ENCODE measurements around the gene WASF2.
A peak's percentile ranks its signal among the peaks of the same experiment; 100 is the strongest.

The WASF2 gene

DNA sequence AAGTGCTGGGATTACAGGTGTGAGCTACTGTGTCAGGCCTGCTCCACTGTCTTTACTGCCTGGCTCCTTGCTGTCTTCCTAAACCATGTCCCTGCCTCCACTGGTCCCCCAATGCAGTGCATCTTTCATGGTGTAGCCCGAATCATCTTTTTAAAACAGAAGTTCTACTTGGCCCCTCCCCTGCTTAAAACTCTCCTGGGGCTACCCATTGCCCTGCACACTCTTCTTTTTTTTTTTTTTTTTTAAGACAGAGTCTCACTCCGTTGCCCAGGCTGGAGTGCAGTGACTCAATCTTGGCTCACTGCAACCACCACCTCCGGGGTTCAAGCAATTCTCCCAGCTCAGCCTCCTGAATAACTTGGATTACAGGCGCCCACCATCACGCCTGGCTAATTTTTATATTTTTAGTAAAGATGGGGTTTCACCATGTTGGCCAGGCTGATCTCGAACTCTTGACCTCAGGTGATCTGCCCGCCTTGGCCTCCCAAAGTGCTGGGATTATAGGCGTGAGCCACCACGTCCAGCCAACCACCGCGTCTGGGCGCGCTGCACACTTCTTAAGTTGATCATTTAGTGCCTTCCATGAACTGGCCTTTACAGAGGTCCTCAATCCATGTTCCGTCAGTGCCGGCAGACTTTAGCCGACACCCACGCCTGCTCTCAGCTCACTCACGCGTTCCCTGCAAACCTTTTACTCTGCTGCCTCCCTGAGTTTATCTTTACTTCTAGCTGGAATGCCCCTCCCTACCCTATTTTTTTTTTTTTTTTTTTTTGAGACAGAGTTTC lies 117.8 kb downstream of the WASF2 start:
- DNase-seq, result no peak

DNA sequence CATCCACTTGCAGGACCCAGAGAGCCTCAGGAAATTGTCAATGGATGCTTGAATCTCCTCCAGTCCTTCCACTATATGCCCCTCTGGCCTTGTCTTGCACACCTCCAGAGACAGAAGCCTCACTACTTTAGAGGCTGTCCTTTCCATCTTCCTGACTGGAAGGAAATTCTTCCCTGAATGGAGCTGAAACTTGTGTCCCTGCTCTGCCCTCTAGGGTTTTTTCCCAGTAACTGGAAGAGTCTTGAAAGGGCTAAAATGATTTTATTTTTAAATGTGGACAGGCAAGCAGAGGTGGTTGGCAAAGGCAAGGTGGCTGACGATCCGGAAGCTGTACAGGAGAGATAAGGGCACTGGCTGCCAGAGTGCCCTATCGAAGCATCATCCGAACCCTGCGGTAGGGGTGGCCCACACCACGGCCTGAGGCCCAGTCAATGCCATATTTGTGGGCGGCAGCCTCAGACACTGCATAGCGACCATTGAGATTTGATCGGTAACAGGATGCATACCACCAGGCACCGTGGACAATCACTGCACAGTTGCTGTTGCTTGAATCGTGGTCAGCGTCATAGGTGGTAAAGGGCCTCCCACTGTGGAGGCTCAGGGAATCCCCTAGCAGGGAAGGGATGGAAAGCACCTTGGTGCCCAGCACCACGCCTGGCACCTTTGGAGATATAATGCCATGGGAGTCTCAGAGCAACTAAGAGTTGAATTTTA lies 120.9 kb downstream of the WASF2 start:
- DNase-seq, result no peak

DNA sequence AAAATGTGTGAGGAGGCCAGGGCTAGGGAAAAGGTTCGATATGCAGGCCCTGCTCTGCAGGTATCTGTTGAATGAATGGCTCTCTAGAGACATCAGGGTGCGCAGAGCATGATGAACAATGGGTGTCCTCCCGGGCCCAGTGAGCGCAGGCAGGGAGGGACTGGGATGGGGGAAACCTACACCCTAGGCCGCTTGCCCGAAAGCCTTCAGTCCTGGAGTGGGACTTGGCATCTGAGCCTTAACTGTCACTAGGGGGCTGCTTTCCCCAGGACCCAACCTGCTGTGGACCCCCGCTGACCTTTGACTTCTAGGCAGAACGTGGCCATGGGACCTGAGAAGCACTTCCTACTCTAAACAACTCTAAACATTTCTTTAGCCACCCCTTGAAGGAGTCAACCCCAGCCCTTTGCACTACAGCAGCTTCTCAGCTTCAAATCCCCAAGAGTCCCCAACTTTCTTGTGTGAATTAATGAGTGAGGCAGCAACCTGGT lies 122.8 kb downstream of the WASF2 start:
- DNase-seq, result no peak

DNA sequence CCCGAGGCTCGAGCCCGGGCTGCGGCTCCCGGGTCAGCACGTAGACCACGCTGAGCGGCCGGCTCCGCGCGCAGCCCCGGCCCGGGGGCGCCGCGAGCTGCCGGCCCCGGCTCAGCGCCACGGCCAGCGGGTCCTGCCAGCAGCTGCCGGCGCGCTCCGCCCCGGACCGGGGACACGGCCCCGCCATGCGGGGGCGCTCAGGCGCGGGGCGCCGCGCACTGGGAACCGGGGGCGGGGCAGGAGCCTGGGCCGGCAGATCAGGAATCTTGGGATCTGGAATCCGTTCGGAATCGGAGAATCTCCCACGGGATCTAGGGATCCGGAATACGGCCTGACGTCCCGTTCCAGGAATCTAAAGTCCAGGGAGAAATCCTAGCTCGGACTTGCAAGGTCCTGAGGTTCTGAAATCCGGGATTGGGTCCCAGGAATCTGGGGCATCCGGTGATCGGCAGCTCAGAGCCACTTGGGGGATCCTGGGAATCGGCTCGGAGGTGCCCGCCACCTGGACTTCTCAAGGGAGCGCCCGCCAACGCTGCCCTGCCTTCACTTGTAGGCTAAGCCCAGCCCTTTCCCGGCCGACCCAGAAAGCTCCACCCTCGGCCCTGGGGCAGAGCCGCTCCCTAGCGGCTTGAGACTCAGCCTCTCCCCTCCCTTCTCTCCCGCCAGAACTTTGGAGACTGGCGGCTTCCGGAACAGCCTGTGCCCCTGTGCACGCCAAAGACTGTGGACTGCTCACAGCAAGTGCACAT lies 123.4 kb downstream of the WASF2 start, which contains the start of gene MAP3K6:
Gene MAP3K6, minus strand, starts transcription at position 551 of the 749 bp plus-strand sequence. Its CDS starts 364 bp downstream, at position 187.
- peak; percentile 47 to 50 for DNase-seq

DNA sequence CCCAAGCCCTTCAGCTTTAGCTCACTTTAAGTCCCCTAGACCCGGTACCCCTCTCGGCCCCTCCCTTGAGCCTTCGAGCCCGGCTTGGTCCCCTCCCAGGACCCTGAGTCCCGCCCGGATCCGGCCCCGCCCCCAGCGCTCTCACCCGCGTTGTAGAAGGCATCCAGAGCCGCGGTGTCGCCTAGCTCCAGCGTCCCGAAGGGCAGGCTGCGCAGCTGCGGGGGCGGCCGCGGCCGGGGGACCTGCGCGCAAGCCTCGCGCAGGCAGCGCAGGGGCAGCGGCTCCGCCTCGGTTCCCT lies 123.9 kb downstream of the WASF2 start:
- DNase-seq, result peak; percentile 36 to 46

DNA sequence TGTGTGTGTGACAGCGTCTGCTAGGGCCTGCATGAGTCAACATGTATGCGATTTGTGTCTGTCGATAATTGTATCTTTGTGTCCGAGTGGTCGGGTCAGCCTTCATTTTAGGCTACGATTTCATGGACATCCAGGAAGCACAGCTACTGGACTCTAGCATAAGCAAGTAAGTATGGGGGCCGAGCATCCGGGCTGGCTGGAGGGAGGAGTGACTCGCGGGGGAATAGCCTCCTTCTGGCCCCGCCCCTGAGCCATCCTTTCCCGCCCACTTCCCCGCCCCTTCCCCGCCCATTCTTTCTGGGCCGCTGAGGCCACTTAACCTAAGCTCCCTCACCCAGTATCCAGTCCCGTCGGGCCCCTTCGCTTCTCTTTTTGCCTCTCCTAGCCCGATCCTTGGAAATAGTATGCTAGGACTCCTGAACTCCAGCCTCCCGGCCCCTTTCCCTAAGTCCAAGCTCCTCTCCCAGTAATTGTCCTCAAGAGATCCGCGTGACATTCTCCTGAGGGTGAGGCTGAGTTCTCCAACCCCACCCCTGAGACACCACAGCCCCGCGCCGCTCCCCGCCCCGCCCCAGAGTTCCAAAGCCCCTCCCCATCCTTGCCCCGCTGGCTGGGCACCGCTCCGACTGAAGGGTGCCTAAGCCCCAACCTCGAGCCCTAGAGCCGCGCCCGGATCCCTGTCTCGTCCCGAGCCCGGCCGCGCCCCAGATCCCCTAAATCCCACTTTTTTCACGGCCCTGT lies 124.4 kb downstream of the WASF2 start:
- DNase-seq, result peak; percentile 72 to 74

DNA sequence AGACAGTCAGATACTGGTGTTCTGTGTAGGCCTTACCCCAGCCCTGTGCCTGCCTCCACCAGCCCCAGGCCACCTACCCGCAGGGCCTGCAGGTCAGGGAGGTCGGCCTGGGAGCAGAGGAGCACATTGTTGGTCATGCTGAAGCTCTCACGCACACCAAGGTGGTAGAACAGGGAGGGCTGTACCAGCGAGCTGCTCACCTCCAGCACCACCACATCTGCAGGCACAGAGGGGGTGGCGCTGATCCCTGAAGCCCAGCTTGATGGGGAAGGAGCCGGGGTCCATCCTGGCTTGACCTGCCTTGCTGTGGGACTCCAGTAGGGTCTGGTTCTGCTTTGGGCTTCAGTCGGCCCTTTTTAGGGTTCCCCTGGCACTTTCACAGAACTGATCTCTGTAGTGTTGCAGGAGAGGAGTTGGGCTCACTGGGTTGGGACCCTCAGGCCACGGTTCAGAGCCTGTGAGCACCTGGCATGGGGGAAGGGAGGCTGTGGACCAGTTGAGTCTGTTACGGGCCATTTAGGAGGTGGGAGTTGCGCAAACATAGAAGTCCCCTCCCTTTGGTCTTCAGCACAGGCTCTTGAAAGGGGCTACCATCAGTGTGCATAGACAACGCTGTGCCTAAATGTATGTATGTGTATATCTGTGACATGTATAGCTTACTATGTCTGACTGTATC lies 125.1 kb downstream of the WASF2 start:
- no peak for DNase-seq

DNA sequence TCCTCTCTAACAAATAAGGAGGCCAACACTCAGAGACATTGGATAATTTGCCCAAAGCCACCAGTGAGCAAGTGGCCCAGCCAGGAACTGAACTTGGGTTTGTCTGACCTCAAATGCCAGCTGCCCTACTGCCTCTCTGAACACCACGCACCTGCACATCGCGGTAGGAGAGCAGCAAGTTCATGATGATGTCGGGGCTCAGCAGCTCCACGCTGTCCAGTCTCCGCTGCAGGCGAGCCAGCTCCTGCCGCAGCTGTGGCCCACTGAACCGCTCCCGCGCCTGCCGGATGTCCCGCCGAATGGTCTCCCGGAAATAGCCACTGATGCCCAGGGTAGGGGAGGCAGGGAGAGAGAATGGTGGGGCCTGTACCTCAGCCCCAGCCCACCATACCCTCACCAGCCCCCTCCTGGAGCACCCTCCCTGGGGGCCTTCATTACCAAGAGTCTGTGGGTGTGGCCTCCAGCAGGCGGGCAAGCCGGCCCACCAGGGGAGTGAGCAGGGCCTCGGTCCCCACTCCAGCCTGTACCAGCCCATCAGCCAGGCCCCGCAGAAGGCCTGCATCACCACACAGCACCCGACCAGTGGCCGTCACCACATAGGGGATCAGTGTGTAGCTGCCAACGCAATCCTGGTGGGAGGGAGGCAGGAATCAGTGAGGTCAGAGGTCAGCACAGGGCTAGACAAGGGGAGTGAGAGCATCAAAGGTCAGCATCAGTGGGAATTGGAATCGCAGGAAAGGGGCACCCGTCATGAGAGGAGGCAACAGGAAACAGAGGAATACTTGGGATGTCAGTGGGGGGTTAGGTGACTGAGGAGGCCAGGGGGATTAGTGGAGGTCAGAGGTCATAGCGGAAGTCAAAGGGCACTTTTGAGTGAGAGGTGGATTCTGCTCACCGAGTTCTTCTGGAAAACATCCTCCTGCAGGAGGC lies 125.9 kb downstream of the WASF2 start:
- DNase-seq, result no peak

DNA sequence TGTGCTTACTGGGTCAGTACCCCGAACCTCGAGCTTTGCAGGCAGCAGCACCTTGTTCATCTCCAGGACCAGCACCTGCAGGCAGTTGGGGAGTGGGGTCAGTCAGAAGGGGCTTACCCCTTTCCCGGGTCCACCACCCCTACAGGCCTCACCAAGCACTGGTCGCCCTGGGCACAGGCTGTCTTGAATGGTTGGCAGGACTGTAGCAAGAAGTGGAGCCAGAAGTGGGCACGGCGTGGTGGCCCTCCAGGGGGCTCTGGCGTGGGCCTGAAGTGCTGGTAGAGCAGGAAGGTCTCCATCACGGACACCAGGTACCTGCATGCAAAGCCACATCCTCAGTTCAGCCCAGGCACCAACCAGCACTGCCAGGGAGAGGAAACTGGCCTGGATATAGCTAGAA lies 128.4 kb downstream of the WASF2 start:
- DNase-seq, result no peak

DNA sequence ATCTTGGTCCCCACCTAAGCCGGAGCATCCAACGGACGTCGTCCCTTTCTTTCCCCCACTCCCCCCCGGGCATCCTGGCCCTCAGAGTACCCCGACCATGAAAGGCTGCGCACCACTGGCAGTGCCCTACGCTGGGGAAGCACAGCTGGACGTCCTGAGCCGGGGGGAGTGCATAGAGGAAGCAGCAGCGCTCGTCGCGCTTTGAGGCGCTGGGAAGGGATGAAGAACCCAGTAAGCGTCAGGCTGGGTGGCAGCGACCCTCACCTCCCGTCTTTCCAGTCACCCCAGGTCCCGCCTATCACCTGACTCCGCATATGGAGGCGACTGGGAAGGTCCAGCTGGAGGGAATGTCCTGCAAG lies 128.9 kb downstream of the WASF2 start:
- DNase-seq, result no peak

DNA sequence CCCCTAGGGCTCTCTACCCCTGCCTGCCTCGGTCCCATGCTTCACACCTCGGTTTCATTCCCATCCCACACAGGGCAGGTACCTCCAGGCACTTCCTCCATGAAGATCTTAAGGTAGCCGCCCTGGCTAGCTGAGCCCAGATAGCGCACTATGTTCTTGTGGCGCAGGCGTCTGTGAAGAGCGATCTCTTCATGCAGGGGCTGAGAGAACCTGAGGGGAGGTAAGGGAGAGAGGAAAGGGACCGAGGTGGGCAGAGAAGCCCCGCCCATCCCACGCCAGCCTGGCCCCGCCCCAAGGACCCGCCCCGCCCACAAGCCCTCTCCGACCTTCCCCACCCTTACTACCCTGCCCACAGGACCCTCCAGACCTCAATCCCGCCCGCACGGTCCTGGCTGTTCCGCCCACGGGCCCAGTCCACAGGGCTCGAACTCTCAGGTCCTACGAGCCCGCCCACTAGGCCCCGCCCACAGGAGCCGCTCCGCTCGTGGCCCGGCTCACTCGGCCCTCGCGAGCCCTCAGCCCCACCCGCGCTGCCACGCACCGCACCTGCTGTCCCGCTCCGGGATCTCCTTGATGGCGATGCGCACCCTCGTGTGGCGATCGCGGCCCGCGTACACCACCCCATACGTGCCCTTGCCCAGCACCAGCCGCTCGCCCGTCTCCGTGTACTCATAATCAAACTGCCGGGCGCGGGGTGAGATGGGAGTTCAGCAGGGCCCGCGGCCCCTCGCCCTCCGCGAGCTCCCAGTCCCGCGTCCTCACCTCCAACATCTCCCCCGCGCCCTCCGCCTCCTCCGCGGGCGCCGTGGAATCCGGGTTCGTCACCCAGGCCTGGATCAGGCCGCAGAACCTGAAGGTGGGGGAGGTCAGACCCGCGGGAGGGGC lies 129.6 kb downstream of the WASF2 start:
- no peak for DNase-seq

DNA sequence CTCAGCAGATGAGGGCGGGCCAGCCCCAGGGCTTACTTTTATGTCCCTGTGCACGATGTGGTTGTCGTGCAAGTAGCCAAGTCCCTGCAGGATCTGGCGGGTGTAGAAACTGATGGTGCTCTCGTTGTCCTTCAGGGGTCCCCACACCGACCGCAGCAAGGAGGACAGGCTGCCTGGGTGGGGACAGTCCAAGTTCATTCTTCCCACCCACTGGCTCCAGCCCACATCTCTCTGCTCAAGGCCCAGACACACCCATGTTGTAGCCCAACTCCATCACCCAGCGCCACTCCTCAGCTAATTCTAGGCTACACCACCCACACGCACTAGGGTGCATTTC lies 130.2 kb downstream of the WASF2 start:
- DNase-seq, result no peak

DNA sequence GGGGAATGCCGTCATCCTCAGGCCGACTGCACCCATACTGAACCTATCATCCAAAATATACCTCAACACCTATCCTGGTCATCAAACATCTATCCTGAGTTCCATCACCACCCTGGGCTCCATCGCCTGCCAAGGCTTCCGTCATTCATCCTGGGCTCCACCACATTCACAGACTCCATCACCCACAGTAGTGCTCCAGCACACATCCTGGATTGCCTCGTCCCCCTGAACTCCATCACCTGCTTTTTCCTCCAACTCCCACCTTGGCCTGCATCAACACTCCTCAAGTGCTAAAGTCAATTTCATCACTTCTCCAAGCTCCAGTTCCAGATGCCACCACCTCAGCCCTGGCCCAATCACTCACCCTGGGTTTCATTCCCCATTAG lies 131.0 kb downstream of the WASF2 start:
- no peak for DNase-seq

DNA sequence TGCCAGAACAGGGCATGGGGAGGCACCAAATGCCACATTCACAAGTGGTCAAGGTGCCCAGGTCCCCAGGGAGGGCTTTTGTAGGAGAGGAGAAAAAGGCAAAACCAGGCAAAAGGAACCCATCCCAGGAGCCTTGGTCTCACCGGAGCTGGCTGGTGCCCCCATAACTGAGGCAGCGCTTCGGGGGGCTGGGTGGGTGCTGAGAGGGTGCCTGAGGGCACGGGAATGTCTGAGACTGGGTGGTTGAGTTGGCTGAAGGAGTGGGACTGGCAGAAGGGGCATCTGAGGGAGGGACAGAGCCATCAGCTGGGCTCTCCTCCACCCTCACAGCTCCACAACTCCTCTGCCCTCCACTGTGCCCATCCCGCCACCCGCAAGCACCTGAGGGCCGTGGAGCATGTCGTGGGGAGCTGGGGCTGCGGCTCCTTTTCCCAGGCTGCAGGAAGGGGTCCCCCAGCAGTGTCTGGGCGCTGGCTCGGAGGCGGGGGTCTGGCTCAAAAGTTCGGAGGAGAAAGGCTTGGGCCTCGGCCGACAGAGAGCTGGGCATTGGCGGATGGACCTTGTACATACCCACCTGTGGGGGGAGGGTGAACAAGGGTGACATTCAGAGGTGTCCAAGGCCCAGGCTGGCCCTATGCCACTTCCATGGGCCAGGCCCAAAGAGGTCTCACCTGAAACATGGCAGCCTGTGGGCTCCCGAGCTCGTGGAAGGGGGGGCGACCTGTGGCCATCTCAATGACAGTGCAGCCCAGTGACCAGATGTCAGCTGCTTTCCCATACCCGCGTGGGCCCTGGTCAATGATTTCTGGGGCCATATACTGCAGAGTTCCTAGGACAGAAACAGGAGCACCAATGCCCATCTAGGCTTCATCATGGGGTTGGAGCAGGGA lies 131.7 kb downstream of the WASF2 start:
- no peak for DNase-seq

DNA sequence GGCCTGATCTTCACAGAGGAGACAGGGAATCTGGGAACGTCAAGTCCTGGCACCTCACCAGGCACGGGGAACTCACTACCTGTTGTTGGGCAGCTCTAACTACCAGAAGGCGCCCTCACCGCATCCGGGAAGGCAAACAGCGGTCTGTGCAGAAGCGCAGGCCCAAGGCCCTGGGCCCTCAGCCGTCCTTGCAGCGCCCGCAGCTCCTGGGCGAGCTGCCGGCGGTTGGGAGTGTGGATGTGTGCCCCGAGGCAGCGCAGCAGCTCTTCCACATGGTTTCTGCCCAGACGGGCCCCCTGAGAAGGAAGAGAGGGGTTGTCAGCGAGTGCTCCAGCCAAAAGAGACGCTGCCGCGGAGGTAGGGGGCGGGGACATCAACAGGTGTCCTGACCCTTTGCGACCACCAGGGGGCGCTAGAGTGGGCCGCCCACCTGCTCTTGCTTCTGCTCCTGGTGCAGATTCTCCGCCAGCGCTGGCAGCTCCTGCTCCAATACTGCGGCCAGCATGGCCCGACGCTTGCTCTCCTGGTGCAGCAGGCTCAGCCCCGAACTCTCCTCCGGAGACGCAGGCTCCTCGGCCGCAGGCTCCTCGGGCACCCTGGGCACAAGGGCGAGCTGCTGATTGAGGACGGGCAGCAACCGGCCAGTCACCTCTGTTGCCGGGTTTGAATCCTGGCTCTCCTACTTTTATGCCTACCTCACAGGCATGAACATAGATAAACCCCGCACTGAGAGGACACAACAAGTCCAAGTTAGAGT lies 132.5 kb downstream of the WASF2 start:
- DNase-seq, result peak; percentile 24 to 28

DNA sequence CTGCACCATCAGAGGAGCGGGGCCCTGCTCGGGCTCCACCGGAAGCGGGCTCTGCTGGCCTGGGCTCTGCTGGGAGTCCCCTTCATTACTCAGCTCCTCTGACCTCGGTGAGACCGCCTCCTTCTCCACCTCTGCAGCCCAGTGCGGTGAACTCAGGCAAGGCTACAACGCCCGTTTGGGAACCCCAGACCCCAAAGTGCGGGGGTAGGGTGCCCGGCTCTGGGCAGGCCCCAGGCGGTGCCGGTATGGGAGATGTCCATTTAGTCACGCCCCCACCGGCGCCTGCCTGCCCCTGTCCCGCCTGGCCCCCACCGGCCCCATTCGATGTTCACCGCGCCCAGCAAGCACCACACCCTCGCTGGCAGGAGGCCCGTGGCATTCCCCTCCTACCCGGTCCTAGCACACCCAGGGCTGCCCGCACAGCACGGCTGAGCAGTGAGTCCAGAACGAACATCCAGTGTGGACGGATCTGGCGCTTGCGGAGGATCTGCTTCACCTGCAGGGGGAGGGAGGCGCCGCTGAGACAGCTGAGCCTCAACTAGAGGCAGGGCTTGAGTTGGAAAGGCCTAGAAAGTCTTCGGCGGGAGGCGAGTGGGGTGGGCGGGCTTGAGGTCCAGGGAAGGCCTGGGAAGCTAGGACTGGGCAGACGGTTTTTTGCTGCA lies 133.2 kb downstream of the WASF2 start:
- no peak for DNase-seq

DNA sequence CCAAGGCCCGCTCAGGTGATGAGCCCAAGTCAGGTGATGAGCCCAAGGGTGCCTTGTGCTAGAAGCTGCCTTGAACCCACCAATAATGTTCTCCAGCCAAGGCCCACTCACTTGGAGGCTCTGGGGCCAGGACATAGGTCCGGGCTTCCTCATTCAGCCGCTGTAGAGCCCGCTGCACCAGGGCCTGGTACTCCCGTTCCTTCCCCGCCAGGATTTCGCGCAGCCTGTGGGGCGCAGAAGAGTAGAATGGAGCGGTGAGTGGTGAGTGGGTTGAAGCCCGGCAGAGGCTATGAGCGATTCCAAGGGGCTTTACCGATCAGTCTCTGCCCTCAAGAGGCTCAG lies 133.7 kb downstream of the WASF2 start:
- DNase-seq, result no peak

DNA sequence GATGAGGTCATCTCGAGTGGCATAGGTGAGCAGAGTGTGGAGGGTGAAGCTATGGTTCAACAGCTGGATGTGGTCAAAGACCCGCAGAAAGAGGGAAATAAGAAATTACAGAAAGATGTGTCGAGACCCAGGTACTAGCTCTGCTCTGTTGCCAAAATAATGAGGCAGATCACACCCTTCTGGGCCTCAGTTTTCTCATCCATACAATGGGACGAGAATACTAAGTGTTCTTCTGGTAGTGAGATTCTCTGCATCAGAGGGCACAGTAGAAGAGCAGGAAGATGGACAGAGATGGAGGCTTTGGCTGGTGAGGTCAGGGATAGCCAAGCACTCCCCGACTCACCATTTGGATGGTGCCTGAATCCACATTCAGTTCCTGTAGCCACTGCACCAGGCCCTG lies 134.3 kb downstream of the WASF2 start:
- DNase-seq, result no peak
